Heart right ventricle (tissue), 16 donors: ENCODE results near the gene CHFR. TPM values are rescaled to one million over a fixed set of nuclear protein-coding genes. Genes with fewer than 3 reads are reported as not detected.

Experiments
- ATAC-seq, 8 donors: fragments of 200-7000 bp; cut with Tn5 transposase; one replicate each; pipeline ENCODE4 v1.9.1; 2020; ENCODE audit warnings: mild to moderate bottlenecking in 8 of 8, moderate library complexity in 8 of 8, moderate number of reproducible peaks in 1 of 8
- DNase-seq, 2 donors: peaks; one replicate each; pipeline ENCODE4 v3.0.0-alpha.2; 2020
- H3K27ac ChIP-seq, 10 donors: fragments of 200-600 bp; sonication (generic) in 2 of 10; one replicate each; pipeline versions ENCODE4 v1.5.0 to v1.8.0; 2020 to 2022; ENCODE audit warnings: mild to moderate bottlenecking in 3 of 10
- H3K27me3 ChIP-seq, 7 donors: fragments of 200-600 bp; one replicate each; pipeline ENCODE4 v1.8.0; 2021 to 2022; ENCODE audit warnings: mild to moderate bottlenecking in 2 of 7
- H3K36me3 ChIP-seq, 9 donors: fragments of 200-600 bp; sonication (generic) in 1 of 9; one replicate each; pipeline versions ENCODE4 v1.5.0 to v1.8.0; 2020 to 2022; ENCODE audit warnings: mild to moderate bottlenecking in 2 of 9
- H3K4me1 ChIP-seq, 9 donors: fragments of 200-600 bp; sonication (generic) in 1 of 9; one replicate each; pipeline versions ENCODE4 v1.5.0 to v1.8.0; 2020 to 2022; ENCODE audit warnings: mild to moderate bottlenecking in 4 of 9
- H3K4me3 ChIP-seq, 10 donors: fragments of 200-600 bp; sonication (generic) in 2 of 10; one replicate each; pipeline versions ENCODE4 v1.5.0 to v1.8.0; 2020 to 2022; ENCODE audit warnings: mild to moderate bottlenecking in 7 of 10, moderate library complexity in 2 of 10
- H3K9me3 ChIP-seq, 11 donors: fragments of 200-600 bp in 10 of 11; sonication (generic) in 2 of 11; one replicate each; pipeline versions ENCODE4 v1.5.0 to v1.8.0; 2013 to 2022; ENCODE audit warnings: mild to moderate bottlenecking in 2 of 11, control low read depth in 1 of 11, moderate library complexity in 1 of 11
- CTCF ChIP-seq, 9 donors: fragments of 200-600 bp; sonication (generic) in 2 of 9; IDR thresholded peaks; one replicate each; pipeline versions ENCODE4 v1.5.0 to v1.8.0; 2021 to 2022; ENCODE audit warnings: antibody characterized with exemption in 9 of 9, mild to moderate bottlenecking in 5 of 9, moderate library complexity in 1 of 9
- WGBS, 2 donors: extraction: QIAGEN DNeasy Blood & Tissue Kit; methylation state at CpG; one replicate each; pipeline ENCODE4 v1.1.7; 2013; ENCODE audit warnings: inconsistent platforms in 1 of 2; 5-methylcytosine and 5-hydroxymethylcytosine counted together
- intact Hi-C, 10 donors: fragments of 100-400 bp; cut with DNase I; formaldehyde crosslinking; loops; one replicate each; pipeline versions ENCODE4 v1.11.1 to v1.14.2; 2022
- polyA plus RNA-seq, 2 donors: library from polyadenylated mRNA; stranded (reverse); fragments of 200-250 nt; gene quantifications; one replicate each; pipeline ENCODE4 v1.2.3, GENCODE V29; 2013
- total RNA-seq, 10 donors: library from RNA; stranded (reverse); fragmentation: NEBNext Ultra II Directional in 3 of 10; extraction: Animal tissue kit (Norgen Biotek cat#: 25700) in 3 of 10; gene quantifications; one replicate each; pipeline versions ENCODE4 v1.2.1 to v1.2.4, GENCODE V29; 2021 to 2023
- donor health status: Arrhythmogenic right ventricular cardiomyopathy.
- donor health status: ischemic (EF 13 %, LVEDD 7.1; RV severe dilation, severe dysfunction).
- donor health status: healthy with polysubstance abuse.
- donor health status: DM: no; HTN: yes; CAD: no.
- donor health status: DM: no; HTN: no; CAD: no.
- donor health status: ischemic (EF 25% LVEDD 6.9; RV normal size, moderate dysfunction).
- donor health status: ischemic (EF 25% LVEDD 5.7; RV mildly dilated, moderate dysfunction).
- donor health status: healthy.
- donor health status: DM: yes; HTN: yes; CAD: no.
- donor health status: Ischemic cardiomyopathy.
- donor health status: ischemic (EF 35%, LVEDD 5.7; RV mildly dilated, moderate dysfunction).
- donor health status: nonischemic (EF 11% LVEDD 7.7; RV severe dilation, severe dysfunction).
- donor health status: DM: yes; HTN: yes; CAD: no.
- donor health status: PGD.
- donor health status: ischemic (EF 29% LVEDD 5.4; RV normal size, mild dysfunction).
- donor health status: nonischemic (EF 23%, LVEDD 6.1; RV moderate dilation, normal function).

Gene CHFR
- total and polyA plus RNA-seq, 12 donors: 10.2 to 27.2 (median 15.0) TPM

GRCh38 chr12:132803888-132804287 is 83.5 kb downstream of the CHFR start:
- Histone ChIP-seq H3K4me3 (no peak overlapping the region), H3K27me3 (no peaks in the 10 kb centered on the region), H3K9me3 (no peaks in the 10 kb centered on the region), H3K36me3 (peaks cover 0 to 96% (median 66%) of the 10 kb centered on the region in 9 donors), H3K27ac (no peak overlapping the region), H3K4me1 (peaks cover 0 to 4% (median 0%) of the 10 kb centered on the region in 9 donors)
- peak in 1 of 2 donors; percentile 43 for DNase-seq
- no peak for TF ChIP-seq CTCF (IDR thresholded peaks at IDR 0.05)
- 77 to 82% methylated on average over 15 of the region's 15 CpGs for WGBS, 2 donors
- intact Hi-C loops: no loop called here
- peak; percentile 27 to 79 (median 60) for ATAC-seq

- Histone ChIP-seq H3K27ac (no peak overlapping the region), H3K36me3 (peaks cover 6 to 96% (median 71%) of the 10 kb centered on the region in 9 donors), H3K4me3 (no peak overlapping the region), H3K9me3 (no peaks in the 10 kb centered on the region), H3K27me3 (no peaks in the 10 kb centered on the region), H3K4me1 (peaks cover 0 to 4% (median 0%) of the 10 kb centered on the region in 9 donors)
- intact Hi-C loops: no loop called here
- 94 to 96% methylated on average over 14 of the region's 14 CpGs for WGBS, 2 donors
- ATAC-seq: no peak
- no peak for TF ChIP-seq CTCF (IDR thresholded peaks at IDR 0.05)
- no peak for DNase-seq
Measured at GRCh38 chr12:132803125-132803524, 84.3 kb downstream of the CHFR start.

- no peak for ATAC-seq
- Histone ChIP-seq H3K9me3 (no peaks in the 10 kb centered on the region), H3K4me1 (peaks cover 0 to 4% (median 0%) of the 10 kb centered on the region in 9 donors), H3K27ac (no peak overlapping the region), H3K4me3 (no peak overlapping the region), H3K36me3 (peaks cover 12 to 96% (median 78%) of the 10 kb centered on the region in 9 donors), H3K27me3 (no peaks in the 10 kb centered on the region)
- intact Hi-C loops: no loop called here
- no peak for DNase-seq
- WGBS, 2 donors: 91 to 95% methylated on average over 28 of the region's 28 CpGs
- TF ChIP-seq CTCF (IDR thresholded peaks at IDR 0.05): no peak
Measured at GRCh38 chr12:132801741-132802140, 85.7 kb downstream of the CHFR start.

- 93 to 95% methylated on average over 15 of the region's 15 CpGs for WGBS, 2 donors
- H3K4me3 ChIP-seq: no peak overlapping the region
- no peaks in the 10 kb centered on the region for H3K4me1 ChIP-seq
- H3K36me3 ChIP-seq: peaks cover 4 to 100% (median 89%) of the 10 kb centered on the region in 9 donors
- DNase-seq (no peak), ATAC-seq (no peak)
- no peaks in the 10 kb centered on the region for H3K27me3 ChIP-seq
- H3K9me3 ChIP-seq: no peaks in the 10 kb centered on the region
- no peak overlapping the region for H3K27ac ChIP-seq
- intact Hi-C loops: no loop called here
- no peak for TF ChIP-seq CTCF (IDR thresholded peaks at IDR 0.05)
Measured at GRCh38 chr12:132798836-132799235, 88.6 kb downstream of the CHFR start.
